Activated CD4-positive, alpha-beta memory T cell treated with anti-CD3 and anti-CD28 coated beads, Interleukin-2, amount 10 ng/mL, durations not matched to agents 7 days and 5 days (primary cell): ENCODE results near the gene DGKH. TPM values are rescaled to one million over a fixed set of nuclear protein-coding genes. Genes with fewer than 3 reads are reported as not detected.

Experiments
- CTCF ChIA-PET: fragments of 350-600 bp; sonication (Branson Sonifier 250); formaldehyde crosslinking; loops from one replicate; lab custom pipeline; 2021; ENCODE audit warnings: antibody characterized with exemption, inconsistent platforms; lab: Charles Lee
- POLR2A ChIA-PET: fragments of 350-600 bp; sonication (Branson Sonifier 250); formaldehyde crosslinking; loops from one replicate; lab custom pipeline; 2021; ENCODE audit warnings: antibody characterized with exemption; lab: Charles Lee
- DNase-seq: peaks from one replicate; pipeline ENCODE4 v3.0.0-alpha.2; 2020
- H3K27ac Mint-ChIP-seq: one replicate; pipeline ENCODE4 v1.8.0; 2021; ENCODE audit warnings: mild to moderate bottlenecking, mixed read lengths
- H3K27me3 Mint-ChIP-seq: one replicate; pipeline ENCODE4 v1.8.0; 2021; ENCODE audit warnings: mixed read lengths
- H3K36me3 Mint-ChIP-seq: one replicate; pipeline ENCODE4 v1.8.0; 2021; ENCODE audit warnings: low read depth, mixed read lengths
- H3K4me1 Mint-ChIP-seq: one replicate; pipeline ENCODE4 v1.8.0; 2021; ENCODE audit warnings: mixed read lengths
- H3K4me3 Mint-ChIP-seq: one replicate; pipeline ENCODE4 v1.8.0; 2021; ENCODE audit warnings: mild to moderate bottlenecking, mixed read lengths
- H3K9me3 Mint-ChIP-seq: one replicate; pipeline ENCODE4 v1.8.0; 2021; ENCODE audit warnings: mixed read lengths
- total RNA-seq, 2 experiments: library from RNA; stranded (reverse); gene quantifications; one replicate each; pipeline ENCODE4 v1.2.3, GENCODE V29; 2021

DGKH gene
- total RNA-seq, 2 experiments from 2014 or later = 20.4 to 21.1 TPM

DNA sequence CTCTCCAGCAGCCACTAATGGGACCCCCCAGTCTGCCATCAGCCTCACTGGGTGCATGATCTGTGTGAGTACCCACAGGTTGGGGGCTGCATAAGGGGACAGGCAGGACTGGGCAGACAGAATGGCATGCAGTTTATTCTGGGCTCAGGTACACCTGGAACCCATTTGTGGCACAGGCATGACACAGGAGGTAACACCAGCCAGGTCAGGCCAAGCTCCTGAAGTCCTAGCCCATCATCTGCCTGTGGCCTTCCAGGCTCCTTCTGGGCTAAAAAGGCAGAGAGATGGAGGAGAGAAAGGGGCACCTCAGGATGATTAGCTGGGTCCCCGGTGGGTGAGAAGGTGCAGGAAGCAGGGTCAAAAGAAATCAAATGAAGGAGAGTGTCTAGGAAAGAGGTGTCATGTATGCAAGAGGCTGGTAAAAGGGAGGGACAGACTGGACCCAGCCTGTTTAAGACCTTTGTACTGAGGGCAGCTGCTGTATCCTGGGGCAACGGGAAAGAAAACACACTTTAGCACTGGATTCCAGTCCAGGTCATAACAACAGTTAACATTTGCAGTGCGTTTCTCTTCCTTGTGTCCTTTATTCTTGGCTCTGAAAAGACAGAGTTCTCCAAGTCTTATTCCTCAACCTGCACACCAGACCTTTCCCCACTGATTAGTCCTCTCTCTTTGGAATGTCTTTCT, 20.2 kb upstream of the DGKH start:
- Mint-ChIP-seq H3K4me1 (no peaks in the 10 kb centered on the region), H3K27ac (no peak overlapping the region), H3K4me3 (no peak overlapping the region), H3K9me3 (no peaks in the 10 kb centered on the region), H3K36me3 (no peaks in the 10 kb centered on the region), H3K27me3 (peaks cover 4% of the 10 kb centered on the region)
- ChIA-PET CTCF (no interaction called here), POLR2A (no interaction called here)
- no peak for DNase-seq

- Mint-ChIP-seq H3K4me1 (peaks cover 14% of the 10 kb centered on the region), H3K36me3 (no peaks in the 10 kb centered on the region), H3K9me3 (peaks cover 4% of the 10 kb centered on the region), H3K27me3 (peaks cover 24% of the 10 kb centered on the region), H3K27ac (no peak overlapping the region), H3K4me3 (no peak overlapping the region)
- no peak for DNase-seq
- ChIA-PET POLR2A (no interaction called here), CTCF (no interaction called here)
Observed at GRCh38 chr13:42035905-42036521, 12.4 kb upstream of the DGKH start.

GRCh38 chr13:42036711-42037110, 11.7 kb upstream of the DGKH start:
- H3K9me3 Mint-ChIP-seq = peaks cover 4% of the 10 kb centered on the region
- CTCF ChIA-PET = no interaction called here
- H3K36me3 Mint-ChIP-seq = peaks cover under 1% of the 10 kb centered on the region
- peaks cover 20% of the 10 kb centered on the region for H3K4me1 Mint-ChIP-seq
- H3K27ac Mint-ChIP-seq = no peak overlapping the region
- H3K27me3 Mint-ChIP-seq = peaks cover 26% of the 10 kb centered on the region
- H3K4me3 Mint-ChIP-seq = no peak overlapping the region
- DNase-seq = no peak
- POLR2A ChIA-PET = interaction anchor here (1.0 kb wide), 1 partner anchor 11 kb away, joined by 3 read pairs; the partner anchor contains the start of gene DGKH

DNA sequence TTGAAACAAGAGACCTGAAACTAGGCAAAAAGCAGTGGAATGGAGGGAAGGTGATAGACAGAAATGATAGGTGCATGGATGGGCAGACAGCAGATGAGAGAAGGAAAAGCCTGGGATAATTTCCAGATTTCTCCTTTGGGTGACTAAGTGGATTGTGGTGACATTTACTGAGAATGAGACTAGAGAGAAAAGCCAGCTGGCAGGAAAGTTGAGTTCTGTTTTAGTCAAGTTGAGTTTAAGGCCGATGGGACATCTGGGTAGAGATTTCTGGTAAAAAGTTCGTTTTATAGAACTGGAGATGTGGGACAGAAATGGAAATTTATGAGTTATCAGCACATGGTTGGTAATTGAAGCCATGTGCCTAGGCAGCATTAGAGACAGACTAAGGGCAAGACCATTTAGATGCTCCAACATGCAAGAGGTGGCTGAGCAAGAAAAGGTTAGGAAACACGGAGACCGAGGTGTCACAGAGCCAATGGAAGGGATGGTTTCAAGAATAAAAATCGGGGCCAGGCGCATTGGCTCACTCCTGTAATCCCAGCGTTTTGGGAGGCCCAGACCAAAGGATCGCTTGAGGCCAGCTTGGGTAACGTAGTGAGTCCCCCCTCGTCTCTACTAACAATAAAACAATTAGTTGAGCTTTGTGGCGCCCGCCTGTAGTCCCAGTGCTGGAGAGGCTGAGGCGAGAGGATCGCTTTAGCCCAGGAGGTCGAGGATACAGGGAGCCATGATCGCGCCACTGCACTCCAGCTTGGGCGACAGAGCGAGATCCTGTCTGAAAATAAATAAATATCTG, 9.6 kb upstream of the DGKH start:
- no peak for DNase-seq
- Mint-ChIP-seq H3K27me3 (peaks cover 32% of the 10 kb centered on the region), H3K9me3 (peaks cover 4% of the 10 kb centered on the region), H3K4me1 (peaks cover 23% of the 10 kb centered on the region), H3K36me3 (peaks cover 5% of the 10 kb centered on the region), H3K27ac (no peak overlapping the region), H3K4me3 (peak overlapping the region; percentile 84)
- ChIA-PET POLR2A (interaction anchor here (1.1 to 1.5 kb wide), 2 partner anchors 9 to 76 kb away, joined by 3 read pairs; partner anchors contain the start of gene DGKH), CTCF (no interaction called here)

DNA sequence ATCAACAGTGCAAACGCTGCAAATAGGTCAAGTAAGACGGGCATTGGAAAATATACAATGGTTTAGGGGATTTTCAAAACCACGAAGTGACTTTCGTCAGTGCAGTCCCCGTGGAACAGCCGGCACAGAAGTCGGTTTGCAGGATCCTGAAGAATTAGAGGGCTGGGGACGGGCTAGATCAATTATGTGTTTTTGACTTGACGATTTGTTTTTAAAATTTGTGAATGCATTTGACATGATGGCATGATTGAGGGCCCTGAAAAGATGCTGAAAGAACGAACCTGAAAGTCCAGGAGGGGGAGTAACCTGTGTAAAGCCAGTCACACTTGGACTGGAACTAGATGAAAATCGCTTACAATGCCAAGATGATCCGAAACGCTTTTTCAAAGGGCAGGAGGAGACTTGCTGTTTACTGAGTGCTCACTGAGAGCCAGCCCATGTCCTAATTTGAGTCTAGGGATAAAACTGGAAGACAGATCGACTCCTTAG, 8.9 kb upstream of the DGKH start:
- Mint-ChIP-seq H3K36me3 (peaks cover 5% of the 10 kb centered on the region), H3K9me3 (peaks cover 3% of the 10 kb centered on the region), H3K4me3 (peak overlapping the region; percentile 84), H3K4me1 (peaks cover 23% of the 10 kb centered on the region), H3K27ac (peak overlapping the region; percentile 73), H3K27me3 (peaks cover 30% of the 10 kb centered on the region)
- DNase-seq = no peak
- CTCF ChIA-PET = no interaction called here
- POLR2A ChIA-PET = interaction anchor here (0.6 to 1.1 kb wide), 2 partner anchors 77 to 161 kb away, joined by 3 read pairs; no protein-coding TSS in a partner anchor

- H3K9me3 Mint-ChIP-seq = peaks cover 3% of the 10 kb centered on the region
- H3K4me1 Mint-ChIP-seq = peaks cover 23% of the 10 kb centered on the region
- peak overlapping the region; percentile 84 for H3K4me3 Mint-ChIP-seq
- H3K27ac Mint-ChIP-seq = peak overlapping the region; percentile 73
- ChIA-PET CTCF (no interaction called here), POLR2A (interaction anchor here (0.6 to 1.1 kb wide), 2 partner anchors 77 to 160 kb away, joined by 3 read pairs; no protein-coding TSS in a partner anchor)
- peaks cover 27% of the 10 kb centered on the region for H3K27me3 Mint-ChIP-seq
- H3K36me3 Mint-ChIP-seq = peaks cover 5% of the 10 kb centered on the region
- peak; percentile 90 for DNase-seq
Observed at GRCh38 chr13:42039946-42040729, 8.3 kb upstream of the DGKH start.

DNA sequence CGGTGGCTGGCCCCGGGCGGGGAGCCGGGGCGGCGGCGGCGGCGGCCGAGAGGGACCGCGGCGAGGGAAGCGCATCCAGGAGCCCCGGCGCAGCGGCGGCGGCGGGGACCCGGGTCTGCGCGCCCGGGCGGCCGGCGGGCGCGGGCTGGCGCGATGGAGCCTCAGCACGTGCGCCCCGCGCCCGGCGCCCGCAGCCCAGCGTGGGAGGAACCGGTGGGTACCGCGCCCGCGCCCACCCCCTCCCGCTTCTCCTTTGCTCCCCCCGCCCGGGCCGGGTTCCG, 7.8 kb upstream of the DGKH start:
- ChIA-PET CTCF (no interaction called here), POLR2A (no interaction called here)
- DNase-seq = no peak

DNA sequence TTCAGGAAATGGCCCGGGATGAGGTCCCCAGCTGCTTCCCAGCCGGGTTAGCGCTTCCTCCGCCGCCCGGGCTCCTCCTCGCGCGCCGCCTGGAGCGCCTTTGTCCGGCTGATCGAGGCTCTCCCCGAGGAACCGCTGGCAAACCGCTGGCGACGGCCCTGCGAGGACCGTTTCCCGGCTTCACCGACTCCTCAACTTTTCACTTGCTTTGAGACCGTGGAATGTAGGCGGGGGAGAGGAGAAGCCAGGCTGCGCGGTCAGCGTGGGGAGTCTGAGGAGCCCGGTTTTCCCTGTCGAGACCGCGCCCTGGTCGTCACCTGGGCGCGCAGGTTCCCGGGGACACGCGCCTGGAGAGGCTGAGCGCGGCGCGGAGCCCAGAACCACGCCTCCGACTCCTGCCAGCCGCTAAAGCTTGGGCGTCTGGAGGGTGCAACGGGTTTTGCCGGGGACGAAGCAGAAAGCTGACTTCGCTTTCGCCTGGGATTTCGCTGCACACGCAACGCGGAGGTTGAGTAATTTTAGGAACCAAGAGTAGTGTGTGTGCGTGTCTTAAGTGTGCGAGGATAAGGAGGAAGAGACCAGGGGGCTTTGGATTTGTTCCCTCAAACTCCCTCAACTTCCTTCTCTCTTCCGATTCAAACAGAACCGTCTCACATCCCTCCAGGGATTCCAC, 7.3 kb upstream of the DGKH start:
- Mint-ChIP-seq H3K36me3 (peaks cover 5% of the 10 kb centered on the region), H3K4me1 (peaks cover 23% of the 10 kb centered on the region), H3K27ac (no peak overlapping the region), H3K9me3 (no peaks in the 10 kb centered on the region), H3K27me3 (peaks cover 23% of the 10 kb centered on the region), H3K4me3 (peak overlapping the region; percentile 75)
- ChIA-PET POLR2A (interaction anchor here (1.3 kb wide), 1 partner anchor 726 kb away, joined by 3 read pairs; no protein-coding TSS in a partner anchor), CTCF (no interaction called here)
- peak; percentile 36 for DNase-seq

More for the DNA sequence above, 7.8 kb upstream of the DGKH start:
- H3K4me3 Mint-ChIP-seq = peak overlapping the region; percentile 75
- peaks cover 23% of the 10 kb centered on the region for H3K4me1 Mint-ChIP-seq
- H3K27me3 Mint-ChIP-seq = peaks cover 27% of the 10 kb centered on the region
- H3K9me3 Mint-ChIP-seq = peaks cover 3% of the 10 kb centered on the region
- no peak overlapping the region for H3K27ac Mint-ChIP-seq
- peaks cover 5% of the 10 kb centered on the region for H3K36me3 Mint-ChIP-seq

- Mint-ChIP-seq H3K9me3 (no peaks in the 10 kb centered on the region), H3K27ac (peak overlapping the region; percentile 50), H3K4me1 (peaks cover 26% of the 10 kb centered on the region), H3K27me3 (peaks cover 22% of the 10 kb centered on the region), H3K4me3 (peak overlapping the region; percentile 75), H3K36me3 (peaks cover 6% of the 10 kb centered on the region)
- ChIA-PET POLR2A (interaction anchor here (1.3 kb wide), 1 partner anchor 727 kb away, joined by 3 read pairs; no protein-coding TSS in a partner anchor), CTCF (no interaction called here)
- DNase-seq = no peak
Observed at GRCh38 chr13:42041684-42042035, 6.8 kb upstream of the DGKH start.

DNA sequence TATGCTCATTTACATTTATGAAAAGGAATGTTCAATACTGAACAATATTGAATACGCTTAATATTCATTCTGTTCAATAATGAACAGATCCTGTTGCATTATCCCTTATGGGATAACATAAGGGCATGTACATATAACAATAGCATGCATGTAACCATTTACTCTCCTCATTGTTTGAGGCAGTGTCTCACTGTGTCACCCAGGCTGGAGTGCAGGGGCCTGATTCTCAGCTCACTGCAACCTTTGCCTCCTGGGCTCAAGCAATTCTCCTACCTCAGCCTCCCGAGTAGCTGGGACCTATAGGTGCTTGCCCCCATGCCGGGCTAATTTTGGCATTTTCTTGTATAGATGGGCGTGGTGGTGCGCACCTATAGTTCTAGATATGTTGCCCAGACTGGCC, 4.8 kb upstream of the DGKH start:
- CTCF ChIA-PET = no interaction called here
- H3K27me3 Mint-ChIP-seq = peaks cover 14% of the 10 kb centered on the region
- H3K36me3 Mint-ChIP-seq = peaks cover 15% of the 10 kb centered on the region
- POLR2A ChIA-PET = no interaction called here
- peaks cover 32% of the 10 kb centered on the region for H3K4me1 Mint-ChIP-seq
- no peak for DNase-seq
- H3K4me3 Mint-ChIP-seq = no peak overlapping the region
- no peaks in the 10 kb centered on the region for H3K9me3 Mint-ChIP-seq
- no peak overlapping the region for H3K27ac Mint-ChIP-seq

DNA sequence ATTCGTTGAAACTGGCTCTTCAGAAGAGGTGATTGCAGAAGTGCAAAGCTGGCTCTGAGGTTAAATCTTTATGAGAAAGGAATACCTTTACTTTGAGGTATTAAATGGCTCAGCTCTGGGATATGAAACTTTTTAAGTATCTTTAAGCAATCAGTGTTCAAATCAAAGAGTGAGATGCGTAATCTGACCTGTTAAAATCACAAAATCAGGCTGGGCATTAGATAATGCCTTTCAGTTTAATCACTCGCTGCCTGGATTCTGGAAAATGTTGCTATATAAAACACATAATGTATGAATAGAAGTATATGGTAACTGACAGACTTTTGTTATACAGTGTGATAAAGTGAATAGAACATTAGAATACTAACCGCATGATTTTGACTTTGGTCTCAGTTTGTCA, 2.0 kb upstream of the DGKH start:
- peaks cover 26% of the 10 kb centered on the region for H3K36me3 Mint-ChIP-seq
- H3K4me1 Mint-ChIP-seq = peaks cover 32% of the 10 kb centered on the region
- H3K4me3 Mint-ChIP-seq = no peak overlapping the region
- DNase-seq = no peak
- H3K27me3 Mint-ChIP-seq = peaks cover 11% of the 10 kb centered on the region
- CTCF ChIA-PET = interaction anchor here (1.2 to 1.3 kb wide), 3 partner anchors 11 to 130 kb away, joined by 3 to 4 read pairs (median 3); no protein-coding TSS in a partner anchor
- H3K27ac Mint-ChIP-seq = no peak overlapping the region
- POLR2A ChIA-PET = interaction anchor here (1.2 kb wide), 1 partner anchor 986 kb away, joined by 3 read pairs; no protein-coding TSS in a partner anchor
- H3K9me3 Mint-ChIP-seq = no peaks in the 10 kb centered on the region
